Measurements from ENCODE around the gene SNX8. TPM values are rescaled to one million over a fixed set of nuclear protein-coding genes. Genes with fewer than 3 reads are reported as not detected.

Gene SNX8
- polyA plus RNA-seq, 1 donor: 29.4 TPM

DNA sequence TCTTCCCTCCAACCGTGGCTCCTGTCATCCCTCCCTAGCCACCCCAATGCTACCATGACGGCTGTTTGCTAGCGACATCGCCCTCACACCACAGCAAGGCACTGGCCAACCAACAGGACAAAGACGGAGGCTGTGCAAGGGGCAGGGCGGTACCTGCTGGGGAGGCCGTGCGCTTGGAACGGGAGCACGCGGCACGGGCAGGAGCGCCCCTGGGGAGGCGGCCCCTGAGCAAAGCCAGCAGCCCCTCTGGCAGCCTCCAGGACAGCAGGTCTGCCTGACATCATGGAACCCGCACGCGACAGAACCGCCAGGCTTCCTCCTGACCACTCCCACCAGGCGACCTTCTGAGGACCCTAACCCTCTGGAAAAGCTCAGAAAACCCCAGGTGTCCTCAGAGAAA, 94.2 kb downstream of the SNX8 start:
- DNase-seq: no peak

DNA sequence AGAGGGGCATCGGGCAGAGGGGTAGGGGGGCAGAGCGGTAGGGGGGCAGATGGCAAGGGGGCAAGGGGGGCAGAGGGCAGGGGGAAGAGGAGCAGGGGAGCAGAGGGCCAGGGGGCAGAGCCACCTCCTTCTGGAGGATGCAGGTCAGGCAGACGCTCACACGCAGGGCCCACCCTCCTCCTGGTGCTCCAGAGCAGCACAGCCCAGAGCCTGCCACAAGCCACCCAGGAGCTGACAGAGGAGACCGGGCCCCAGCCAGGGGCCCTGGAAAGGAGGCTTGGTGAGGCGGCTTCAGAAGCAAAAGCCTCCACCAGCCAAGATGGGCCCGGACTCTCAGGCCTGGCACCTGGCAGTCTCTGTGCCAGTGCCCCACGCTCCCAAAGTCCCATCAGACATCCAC, 94.6 kb downstream of the SNX8 start:
- DNase-seq: no peak

- no peak for DNase-seq
These were observed 95.1 kb downstream of the SNX8 start for GRCh38 chr7:2219136-2219535.

GRCh38 chr7:2218444-2218785, 95.8 kb downstream of the SNX8 start:
- no peak for DNase-seq

DNA sequence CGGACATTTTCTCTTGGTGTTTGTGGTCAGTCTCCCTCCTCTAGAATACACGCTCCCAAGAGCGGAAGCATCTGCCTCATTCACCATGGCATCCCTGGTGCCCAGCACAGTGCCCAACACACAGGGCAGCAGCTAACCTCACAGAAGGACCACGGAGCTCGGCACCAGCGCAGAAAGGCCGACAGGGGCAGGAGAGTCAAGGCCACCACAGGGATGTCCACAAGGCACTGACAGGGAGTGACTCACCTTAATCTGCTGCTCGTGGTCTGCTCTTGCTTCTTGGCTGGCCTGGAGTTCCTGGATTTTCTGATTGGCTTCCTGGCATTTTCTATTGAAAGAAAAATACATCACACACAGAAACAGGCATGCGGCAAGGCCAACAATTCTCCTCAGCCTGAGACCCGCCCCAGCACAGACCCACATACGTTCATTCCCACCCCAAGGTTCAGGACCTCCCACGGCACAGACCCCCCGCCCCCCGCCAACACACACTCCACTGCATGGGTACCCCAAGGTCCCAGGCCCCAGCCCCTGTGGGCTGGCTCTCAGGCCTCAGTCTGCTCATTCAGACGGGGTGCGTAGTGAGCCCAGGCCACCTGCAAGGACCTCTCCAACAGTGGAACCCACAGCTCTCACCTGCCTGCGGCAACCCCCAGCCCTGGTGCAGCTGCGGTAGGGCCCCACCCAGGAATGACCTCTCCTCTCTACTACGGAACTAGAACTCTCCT, 96.4 kb downstream of the SNX8 start:
- no peak for DNase-seq

DNA sequence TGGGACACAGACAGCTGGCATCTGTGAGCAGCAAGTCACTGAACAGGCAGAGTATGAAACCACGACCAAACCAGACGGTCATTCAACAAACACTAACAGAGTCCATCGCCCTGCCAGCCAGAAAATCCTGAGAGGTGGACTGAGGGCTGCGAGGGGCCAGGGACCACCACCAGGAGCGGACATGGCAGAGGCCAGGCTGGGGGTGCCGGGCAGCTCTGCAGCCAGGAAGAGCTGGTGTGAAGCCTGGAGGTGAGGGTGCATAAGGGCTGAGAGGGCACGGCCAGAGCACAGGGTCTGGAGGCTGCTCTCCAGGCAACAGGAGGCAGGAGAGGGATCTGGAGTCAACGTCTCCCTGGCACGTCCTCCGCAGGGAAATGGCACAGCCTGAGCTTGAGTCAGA, 97.0 kb downstream of the SNX8 start:
- no peak for DNase-seq

DNA sequence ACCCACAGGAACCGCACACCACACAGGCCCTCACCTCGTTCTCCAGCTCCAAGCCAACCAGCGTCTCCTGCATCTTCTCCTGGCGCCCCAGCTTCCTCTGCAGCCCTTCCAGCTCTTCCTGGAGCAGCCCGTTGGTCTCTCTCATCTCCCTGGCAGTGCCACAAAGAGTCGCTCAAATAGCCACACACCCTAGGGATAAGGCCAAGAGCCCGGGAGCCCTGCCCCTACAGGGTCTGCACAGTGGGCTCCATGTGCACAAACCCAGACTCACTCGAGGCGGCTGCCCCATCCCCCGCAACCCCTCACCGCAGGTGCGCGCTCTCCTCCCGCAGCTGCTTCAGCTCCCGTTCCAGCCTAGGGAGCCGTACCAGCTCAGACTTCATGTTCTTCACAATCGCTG, 98.4 kb downstream of the SNX8 start:
- DNase-seq: no peak

DNA sequence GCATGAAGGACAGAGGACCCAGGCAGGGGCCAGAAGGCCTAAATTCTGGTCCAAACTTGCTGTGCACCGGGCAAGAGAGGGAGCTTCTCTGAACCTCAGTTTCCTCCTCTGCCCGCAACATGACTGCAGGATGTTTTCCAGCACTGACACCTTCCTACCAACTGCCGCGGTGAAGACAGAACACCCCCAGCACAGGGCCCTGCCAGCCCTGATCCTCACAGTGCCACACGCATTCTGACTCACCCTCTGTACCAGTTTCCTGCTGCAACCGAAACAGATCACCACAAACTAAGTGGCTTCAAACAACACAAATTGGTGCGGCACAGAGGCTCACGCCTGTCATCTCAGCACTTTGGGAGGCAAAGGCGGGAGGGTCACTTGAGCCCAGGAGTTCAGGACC, 99.6 kb downstream of the SNX8 start:
- DNase-seq: no peak

GRCh38 chr7:2213551-2214215, 100.6 kb downstream of the SNX8 start:
- no peak for DNase-seq

GRCh38 chr7:2212906-2213305, 101.3 kb downstream of the SNX8 start:
- DNase-seq: no peak

DNA sequence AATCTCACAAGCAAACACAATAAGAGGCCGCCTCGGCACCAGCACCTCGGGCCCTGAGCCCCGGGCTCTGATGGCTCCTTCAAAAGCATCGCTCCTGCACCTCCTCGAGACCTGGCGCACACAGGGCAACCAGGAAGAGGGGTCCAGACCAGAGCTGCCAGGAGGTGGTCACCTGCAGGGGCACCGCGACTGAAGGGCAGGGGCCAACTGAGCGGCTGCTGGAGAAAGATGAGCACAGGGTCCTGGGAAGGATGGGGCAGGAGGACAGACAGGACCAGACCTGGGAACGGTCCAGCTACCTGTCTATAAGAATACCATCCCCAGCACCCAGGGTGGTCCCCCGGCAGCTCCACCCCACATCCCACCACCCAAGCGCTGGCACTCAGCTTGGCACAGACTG, 102.3 kb downstream of the SNX8 start:
- DNase-seq: no peak

GRCh38 chr7:2211259-2211880, 102.9 kb downstream of the SNX8 start:
- no peak for DNase-seq

- DNase-seq: no peak
These were observed 103.5 kb downstream of the SNX8 start for GRCh38 chr7:2210551-2211258.

GRCh38 chr7:2209961-2210323, 104.3 kb downstream of the SNX8 start:
- no peak for DNase-seq

DNA sequence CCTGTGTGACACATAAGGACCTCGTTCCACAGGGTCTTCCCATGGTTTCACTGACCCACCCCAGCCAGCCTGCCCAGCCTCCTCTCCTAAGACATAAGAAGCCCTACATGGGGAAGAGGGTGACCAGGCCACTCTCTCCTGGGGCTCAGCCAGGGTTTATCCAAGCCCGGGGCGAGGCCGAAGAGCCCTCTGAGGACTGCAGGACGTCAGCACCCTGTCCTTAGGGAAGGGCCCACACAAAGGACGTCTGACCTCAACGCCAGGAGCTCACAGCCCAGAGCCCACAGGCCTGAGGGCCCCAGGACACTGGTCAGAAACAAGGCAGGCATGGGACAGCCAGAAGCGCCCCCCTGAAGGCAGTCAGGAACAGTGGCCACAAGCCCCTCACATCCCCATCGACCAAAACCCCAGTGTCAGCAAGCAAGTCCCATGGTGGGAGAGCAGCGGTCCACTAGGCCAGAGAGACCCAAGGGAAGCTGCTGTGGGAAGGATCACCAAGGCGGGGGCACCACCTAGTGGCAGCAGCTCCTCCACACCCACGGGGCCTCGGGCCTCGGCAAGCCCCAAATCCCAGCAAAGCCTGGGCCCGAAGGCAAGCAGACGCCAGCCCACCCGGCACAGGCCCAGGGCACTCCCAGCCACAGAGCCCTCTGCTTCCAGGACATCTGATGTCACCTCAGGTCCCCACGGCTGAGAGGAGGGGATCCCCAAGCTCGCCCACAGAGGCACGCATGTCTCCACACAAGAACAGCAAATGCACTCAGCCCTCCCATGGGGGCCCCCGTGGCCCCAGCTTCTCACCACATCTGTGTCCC, 104.9 kb downstream of the SNX8 start:
- peak; percentile 62 for DNase-seq

DNA sequence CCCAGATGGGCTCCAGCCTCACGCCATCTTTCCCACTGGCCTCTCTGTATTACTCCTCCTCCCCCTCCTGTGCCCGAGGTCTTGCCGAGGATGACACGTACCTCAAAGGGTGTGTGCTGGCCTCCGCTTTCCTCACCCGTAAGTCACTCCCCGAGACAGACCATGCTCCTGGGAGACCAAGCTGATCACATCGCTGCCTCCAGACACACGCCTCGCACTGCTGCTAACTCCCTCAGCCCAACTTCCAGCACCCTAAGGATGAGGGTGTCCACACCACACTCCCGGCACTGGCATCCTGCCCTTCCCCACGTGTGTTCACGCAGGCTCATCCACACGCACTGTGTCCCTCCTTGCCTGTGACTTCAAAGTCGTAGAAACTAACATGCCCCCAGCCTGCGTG, 105.5 kb downstream of the SNX8 start:
- no peak for DNase-seq

GRCh38 chr7:2205036-2205780, 109.0 kb downstream of the SNX8 start:
- DNase-seq: no peak

DNA sequence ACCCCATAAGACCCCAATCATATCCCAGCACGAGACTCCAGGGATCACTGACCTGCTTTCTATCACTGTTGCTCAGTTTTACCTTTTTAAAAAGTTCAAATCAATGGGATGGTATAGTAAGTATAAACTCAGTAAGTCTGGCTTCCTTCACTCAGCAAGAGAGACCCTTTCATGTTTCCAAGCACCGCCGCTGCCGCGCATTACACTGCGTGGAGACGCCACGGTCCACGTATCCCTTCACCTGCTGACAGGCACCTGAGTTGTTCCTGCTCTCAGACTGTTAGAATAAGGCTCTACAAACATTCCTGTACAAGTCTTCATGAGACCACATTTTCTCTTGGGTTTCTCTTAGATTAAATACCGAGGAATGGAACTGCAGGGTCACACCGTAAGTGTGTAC, 109.8 kb downstream of the SNX8 start:
- DNase-seq: no peak

DNA sequence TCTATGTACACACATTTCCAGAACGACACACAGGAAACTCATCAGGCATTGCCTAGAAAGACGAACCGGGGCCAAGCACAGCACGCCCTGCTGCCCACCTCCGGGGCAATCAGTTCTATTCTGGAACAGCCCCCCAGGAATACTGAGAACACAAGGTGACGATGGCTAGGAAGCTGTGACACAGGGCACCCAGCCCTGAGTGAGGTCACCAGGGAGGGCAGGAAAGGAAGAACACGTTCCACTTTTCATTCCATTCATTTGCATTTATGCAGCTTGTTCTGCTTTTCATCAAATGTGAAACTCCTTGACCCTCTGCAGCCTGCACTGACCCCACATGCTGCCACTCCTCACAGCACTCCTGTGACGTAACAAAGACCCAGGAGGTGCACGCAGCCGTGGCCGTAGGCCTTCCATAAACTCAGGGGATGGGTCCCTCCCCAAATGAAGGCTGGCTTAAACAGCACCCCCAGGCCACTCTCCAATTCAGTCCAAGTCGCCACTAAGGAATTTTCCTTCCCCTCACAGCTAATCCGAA, 110.4 kb downstream of the SNX8 start:
- no peak for DNase-seq

DNA sequence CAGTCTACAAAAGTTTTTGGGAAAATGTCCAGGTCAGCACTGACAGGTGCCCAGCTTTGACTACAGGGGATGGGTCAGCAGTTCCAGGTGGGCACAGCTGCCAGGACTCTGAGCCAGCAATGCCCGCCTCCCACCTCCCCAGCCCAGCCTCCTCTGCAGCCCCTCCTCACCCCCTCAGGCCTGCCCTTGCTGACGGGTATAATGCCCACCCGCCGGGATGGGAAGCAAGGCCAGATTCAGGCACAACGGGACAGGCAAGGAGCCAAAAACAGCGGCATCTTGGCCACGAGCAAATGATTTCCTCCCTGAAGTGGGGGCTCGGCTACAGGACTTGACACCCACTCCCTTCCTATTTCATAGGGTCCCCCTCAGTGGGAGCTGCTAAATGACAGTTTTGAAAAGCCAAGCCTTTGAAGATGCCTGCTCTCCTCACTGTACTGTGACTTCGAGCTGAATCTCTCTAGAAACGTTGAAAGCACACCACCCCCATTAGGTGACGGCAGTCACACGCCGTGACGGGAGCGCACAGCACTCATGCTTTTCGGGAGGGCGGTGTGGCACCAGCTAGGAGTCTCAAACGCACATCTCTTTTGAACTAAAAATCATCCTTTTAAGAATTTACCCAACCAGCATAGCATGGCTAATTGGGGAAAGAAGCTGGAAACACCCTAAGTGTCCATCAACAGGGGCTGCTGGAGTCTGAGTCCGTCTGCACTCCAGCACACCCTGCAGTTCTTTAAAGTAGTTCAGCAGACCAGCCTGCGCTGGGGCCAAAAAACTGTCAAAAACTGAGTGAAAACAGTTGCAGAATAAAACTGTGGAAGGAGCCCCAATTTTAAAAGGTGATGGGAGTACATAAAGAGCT, 111.1 kb downstream of the SNX8 start:
- DNase-seq: no peak

GRCh38 chr7:2202361-2202761, 111.9 kb downstream of the SNX8 start:
- no peak for DNase-seq

Measured in hindlimb muscle (tissue), 1 donor.